ENCODE data around the gene PTPRM.

DNA sequence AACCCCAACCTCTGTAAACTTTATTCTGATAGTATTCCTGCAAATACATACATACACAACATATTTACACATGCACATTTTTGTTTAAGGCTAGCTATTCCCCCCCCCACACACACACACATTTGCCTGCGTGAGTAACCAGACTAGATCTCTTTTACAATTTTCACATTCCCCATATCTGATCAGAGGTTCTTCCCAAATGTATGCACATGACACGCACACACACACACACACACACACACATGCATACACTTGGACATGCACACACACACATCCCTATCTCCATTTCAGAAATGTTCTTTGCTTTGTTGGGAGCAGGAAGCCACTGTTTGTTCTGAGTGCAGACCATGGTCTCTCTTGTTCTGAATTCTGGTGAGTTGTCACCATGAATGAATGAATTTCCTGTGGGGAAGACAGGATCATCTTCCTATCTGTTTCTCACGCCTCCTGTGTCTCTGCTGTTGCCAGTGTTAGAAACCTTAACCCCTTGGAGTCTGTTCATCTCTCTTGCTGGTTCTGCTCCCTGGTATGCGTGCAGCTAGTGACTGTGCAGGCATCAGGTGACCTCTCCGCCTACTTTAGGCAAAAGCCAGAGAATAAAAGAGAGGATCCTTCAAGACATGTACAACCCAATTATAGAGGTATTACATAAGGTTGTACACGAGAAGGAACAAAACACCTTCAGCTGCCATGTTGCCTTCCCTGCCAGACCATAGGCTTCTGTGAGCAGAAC lies 791.1 kb downstream of the PTPRM start:
- TF ChIP-seq HEYL (CRISPR knock-in tag; IDR thresholded peaks at IDR 0.05): no peak
- TF ChIP-seq, protein P1, sequence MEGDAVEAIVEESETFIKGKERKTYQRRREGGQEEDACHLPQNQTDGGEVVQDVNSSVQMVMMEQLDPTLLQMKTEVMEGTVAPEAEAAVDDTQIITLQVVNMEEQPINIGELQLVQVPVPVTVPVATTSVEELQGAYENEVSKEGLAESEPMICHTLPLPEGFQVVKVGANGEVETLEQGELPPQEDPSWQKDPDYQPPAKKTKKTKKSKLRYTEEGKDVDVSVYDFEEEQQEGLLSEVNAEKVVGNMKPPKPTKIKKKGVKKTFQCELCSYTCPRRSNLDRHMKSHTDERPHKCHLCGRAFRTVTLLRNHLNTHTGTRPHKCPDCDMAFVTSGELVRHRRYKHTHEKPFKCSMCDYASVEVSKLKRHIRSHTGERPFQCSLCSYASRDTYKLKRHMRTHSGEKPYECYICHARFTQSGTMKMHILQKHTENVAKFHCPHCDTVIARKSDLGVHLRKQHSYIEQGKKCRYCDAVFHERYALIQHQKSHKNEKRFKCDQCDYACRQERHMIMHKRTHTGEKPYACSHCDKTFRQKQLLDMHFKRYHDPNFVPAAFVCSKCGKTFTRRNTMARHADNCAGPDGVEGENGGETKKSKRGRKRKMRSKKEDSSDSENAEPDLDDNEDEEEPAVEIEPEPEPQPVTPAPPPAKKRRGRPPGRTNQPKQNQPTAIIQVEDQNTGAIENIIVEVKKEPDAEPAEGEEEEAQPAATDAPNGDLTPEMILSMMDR (IDR thresholded peaks at IDR 0.05): no peak
- TF ChIP-seq HOXA7 (CRISPR knock-in tag; IDR thresholded peaks at IDR 0.05): no peak
- no peak for TF ChIP-seq RAD21 (conservative IDR thresholded peaks at IDR 0.05 in 1 of 2, IDR thresholded peaks at IDR 0.05 in 1 of 2)
- TF ChIP-seq EP300 (IDR thresholded peaks at IDR 0.05): no peak
- TF ChIP-seq, protein P2, sequence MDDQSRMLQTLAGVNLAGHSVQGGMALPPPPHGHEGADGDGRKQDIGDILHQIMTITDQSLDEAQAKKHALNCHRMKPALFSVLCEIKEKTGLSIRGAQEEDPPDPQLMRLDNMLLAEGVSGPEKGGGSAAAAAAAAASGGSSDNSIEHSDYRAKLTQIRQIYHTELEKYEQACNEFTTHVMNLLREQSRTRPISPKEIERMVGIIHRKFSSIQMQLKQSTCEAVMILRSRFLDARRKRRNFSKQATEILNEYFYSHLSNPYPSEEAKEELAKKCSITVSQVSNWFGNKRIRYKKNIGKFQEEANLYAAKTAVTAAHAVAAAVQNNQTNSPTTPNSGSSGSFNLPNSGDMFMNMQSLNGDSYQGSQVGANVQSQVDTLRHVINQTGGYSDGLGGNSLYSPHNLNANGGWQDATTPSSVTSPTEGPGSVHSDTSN (IDR thresholded peaks at IDR 0.05): no peak
- TF ChIP-seq TFCP2L1 (CRISPR knock-in tag; IDR thresholded peaks at IDR 0.05): no peak
- no peak for TF ChIP-seq POLR2A (IDR thresholded peaks at IDR 0.05; ENCODE audit: low read length)
- TF ChIP-seq HMGXB4 (CRISPR knock-in tag; IDR thresholded peaks at IDR 0.05; ENCODE audit: borderline replicate concordance): no peak
- TF ChIP-seq ZC3H11A (IDR thresholded peaks at IDR 0.05): no peak
- no peak for TF ChIP-seq CHD2 (IDR thresholded peaks at IDR 0.05; ENCODE audit: low read length, partially characterized antibody)
